Activated CD8-positive, alpha-beta T cell treated with anti-CD3 and anti-CD28 coated beads, Interleukin-2, amount 10 ng/mL, durations not matched to agents 7 days and 5 days (primary cell): ENCODE results near the gene STXBP3. TPM values are rescaled to one million over a fixed set of nuclear protein-coding genes. Genes with fewer than 3 reads are reported as not detected.

ENCODE experiments used
- ATAC-seq: fragments of 150-1000 bp; cut with Tn5 transposase; one replicate; pipeline ENCODE4 v1.10.0; 2021; ENCODE audit warnings: moderate library complexity
- CTCF ChIA-PET: fragments of 350-600 bp; sonication (Branson Sonifier 250); formaldehyde crosslinking; loops from one replicate; lab custom pipeline; 2021; ENCODE audit warnings: antibody characterized with exemption; lab: Charles Lee
- POLR2A ChIA-PET: fragments of 350-600 bp; sonication (Branson Sonifier 250); formaldehyde crosslinking; loops from one replicate; lab custom pipeline; 2021; ENCODE audit warnings: antibody characterized with exemption; lab: Charles Lee
- DNase-seq: peaks from one replicate; pipeline ENCODE4 v3.0.0-alpha.2; 2020
- H3K27ac Mint-ChIP-seq: one replicate; pipeline ENCODE4 v1.8.0; 2021; ENCODE audit warnings: mild to moderate bottlenecking, mixed read lengths
- H3K27me3 Mint-ChIP-seq: one replicate; pipeline ENCODE4 v1.8.0; 2021; ENCODE audit warnings: low read depth, mixed read lengths
- H3K36me3 Mint-ChIP-seq: one replicate; pipeline ENCODE4 v1.8.0; 2021; ENCODE audit warnings: low read depth, mixed read lengths
- H3K4me1 Mint-ChIP-seq: one replicate; pipeline ENCODE4 v1.8.0; 2021; ENCODE audit warnings: low read depth, mixed read lengths
- H3K4me3 Mint-ChIP-seq: one replicate; pipeline ENCODE4 v1.8.0; 2021; ENCODE audit warnings: mild to moderate bottlenecking, mixed read lengths
- H3K9me3 Mint-ChIP-seq: one replicate; pipeline ENCODE4 v1.8.0; 2022; ENCODE audit warnings: mixed read lengths; ENCODE audit not compliant: insufficient read depth
- total RNA-seq, 2 experiments: library from RNA; stranded (reverse); gene quantifications; one replicate each; pipeline ENCODE4 v1.2.3, GENCODE V29; 2021

The STXBP3 gene
- total RNA-seq, 2 experiments from 2014 or later: 41.8 to 44.3 TPM

- Mint-ChIP-seq H3K4me1 (no peaks in the 10 kb centered on the region), H3K9me3 (no peaks in the 10 kb centered on the region), H3K4me3 (no peak overlapping the region), H3K36me3 (no peaks in the 10 kb centered on the region), H3K27me3 (peaks cover 25% of the 10 kb centered on the region), H3K27ac (no peak overlapping the region)
- ATAC-seq (no peak), DNase-seq (no peak)
- CTCF ChIA-PET: interaction anchor here (1.0 kb wide), 1 partner anchor 24 kb away, joined by 3 read pairs; the partner anchor contains the start of gene PRPF38B
- POLR2A ChIA-PET: interaction anchor here (1.4 kb wide), 1 partner anchor 24 kb away, joined by 5 read pairs; the partner anchor contains the start of gene PRPF38B
Measured at GRCh38 chr1:108715932-108716331, 30.5 kb upstream of the STXBP3 start.

DNA sequence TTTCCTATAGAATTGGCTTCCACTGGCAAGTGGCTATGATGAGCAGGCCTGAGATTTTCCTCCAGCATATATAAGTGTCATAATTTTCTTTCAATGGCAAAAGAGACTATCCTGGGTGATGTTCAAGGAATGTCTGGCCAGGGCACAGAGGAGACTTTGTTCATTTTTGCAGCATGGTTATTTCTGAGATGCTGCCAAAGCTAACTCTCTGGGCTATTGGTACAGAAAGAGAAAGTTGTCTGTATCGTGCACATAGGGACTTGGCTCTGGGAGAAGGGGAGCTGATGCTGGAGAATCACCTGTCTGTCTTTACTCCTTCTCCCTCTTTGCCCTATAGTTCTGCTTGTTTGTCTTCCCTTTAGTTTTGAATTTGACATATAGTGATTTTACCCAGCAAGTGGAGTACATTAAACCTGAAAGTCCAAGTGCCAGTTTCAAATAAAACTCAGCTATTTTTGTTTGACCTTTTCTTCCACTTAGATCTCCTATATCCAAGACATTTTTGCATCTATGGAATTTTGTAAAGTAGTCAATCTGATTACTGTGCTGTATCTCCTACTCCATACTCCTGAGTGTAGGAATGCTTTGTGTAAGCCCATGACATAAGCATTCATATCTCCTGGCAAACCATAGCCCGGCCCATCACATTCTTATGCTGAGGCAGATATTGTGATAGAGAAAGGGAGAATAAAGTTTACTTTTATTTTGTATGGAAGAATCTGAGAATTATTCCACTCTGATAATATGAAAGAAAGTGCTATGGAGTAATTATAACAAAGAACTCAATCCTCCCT is 29.8 kb upstream of the STXBP3 start:
- Mint-ChIP-seq H3K9me3 (no peaks in the 10 kb centered on the region), H3K4me3 (no peak overlapping the region), H3K36me3 (no peaks in the 10 kb centered on the region), H3K27ac (no peak overlapping the region), H3K27me3 (peaks cover 25% of the 10 kb centered on the region), H3K4me1 (no peaks in the 10 kb centered on the region)
- no peak for ATAC-seq
- no peak for DNase-seq
- ChIA-PET POLR2A (interaction anchor here (1.4 kb wide), 1 partner anchor 24 kb away, joined by 5 read pairs; the partner anchor contains the start of gene PRPF38B), CTCF (interaction anchor here (0.8 to 1.7 kb wide), 4 partner anchors 7 to 206 kb away, joined by 3 to 9 read pairs (median 4); no protein-coding TSS in a partner anchor)

GRCh38 chr1:108717774-108718316 is 28.6 kb upstream of the STXBP3 start:
- no peaks in the 10 kb centered on the region for H3K4me1 Mint-ChIP-seq
- ChIA-PET POLR2A (no interaction called here), CTCF (interaction anchor here (0.9 to 1.7 kb wide), 2 partner anchors 9 to 13 kb away, joined by 3 to 9 read pairs; no protein-coding TSS in a partner anchor)
- H3K36me3 Mint-ChIP-seq: no peaks in the 10 kb centered on the region
- ATAC-seq (no peak), DNase-seq (no peak)
- H3K27me3 Mint-ChIP-seq: peaks cover 20% of the 10 kb centered on the region
- no peak overlapping the region for H3K4me3 Mint-ChIP-seq
- H3K27ac Mint-ChIP-seq: no peak overlapping the region
- H3K9me3 Mint-ChIP-seq: no peaks in the 10 kb centered on the region

DNA sequence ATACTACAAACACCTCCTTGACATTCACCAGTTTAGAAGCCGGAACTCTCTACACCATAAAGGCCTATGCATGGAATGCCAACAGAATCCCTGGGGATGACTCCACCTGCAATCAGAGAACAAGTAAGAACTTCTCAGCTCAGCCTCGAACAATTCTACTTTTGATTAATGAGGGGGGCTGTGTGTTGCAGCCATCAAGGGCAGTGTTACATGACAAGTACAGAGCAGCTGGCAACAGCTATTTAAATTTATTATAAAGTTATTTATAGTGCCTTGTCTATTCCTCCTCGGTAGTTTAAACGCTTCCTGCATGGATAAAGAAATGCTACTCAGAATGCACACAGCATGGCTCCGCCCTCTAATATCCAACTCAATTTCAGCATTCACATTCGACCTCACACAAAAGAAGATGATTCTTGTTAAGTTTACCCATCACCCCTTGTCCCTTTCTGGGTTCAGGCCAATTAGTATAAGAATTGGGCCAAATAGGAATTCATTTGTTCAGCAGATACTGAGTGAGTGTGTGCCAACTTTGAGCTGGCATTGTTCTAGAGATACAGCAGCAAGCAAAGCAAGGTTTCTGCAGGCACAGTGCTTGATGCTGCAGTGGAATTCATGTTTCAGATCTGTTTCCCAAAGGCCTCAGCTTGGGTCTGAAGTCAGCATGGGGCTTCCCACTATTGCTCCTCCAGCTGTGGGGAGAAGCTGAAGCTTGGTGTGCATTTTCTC is 27.4 kb upstream of the STXBP3 start:
- no peaks in the 10 kb centered on the region for H3K4me1 Mint-ChIP-seq
- H3K36me3 Mint-ChIP-seq: no peaks in the 10 kb centered on the region
- ChIA-PET POLR2A (no interaction called here), CTCF (no interaction called here)
- peaks cover 14% of the 10 kb centered on the region for H3K27me3 Mint-ChIP-seq
- ATAC-seq: no peak
- no peaks in the 10 kb centered on the region for H3K9me3 Mint-ChIP-seq
- no peak overlapping the region for H3K27ac Mint-ChIP-seq
- H3K4me3 Mint-ChIP-seq: no peak overlapping the region
- no peak for DNase-seq

GRCh38 chr1:108719656-108720435 is 26.6 kb upstream of the STXBP3 start:
- no peak for DNase-seq
- Mint-ChIP-seq H3K4me1 (no peaks in the 10 kb centered on the region), H3K27ac (no peak overlapping the region), H3K36me3 (no peaks in the 10 kb centered on the region), H3K27me3 (peaks cover 14% of the 10 kb centered on the region), H3K9me3 (no peaks in the 10 kb centered on the region), H3K4me3 (no peak overlapping the region)
- CTCF ChIA-PET: no interaction called here
- POLR2A ChIA-PET: no interaction called here
- no peak for ATAC-seq

DNA sequence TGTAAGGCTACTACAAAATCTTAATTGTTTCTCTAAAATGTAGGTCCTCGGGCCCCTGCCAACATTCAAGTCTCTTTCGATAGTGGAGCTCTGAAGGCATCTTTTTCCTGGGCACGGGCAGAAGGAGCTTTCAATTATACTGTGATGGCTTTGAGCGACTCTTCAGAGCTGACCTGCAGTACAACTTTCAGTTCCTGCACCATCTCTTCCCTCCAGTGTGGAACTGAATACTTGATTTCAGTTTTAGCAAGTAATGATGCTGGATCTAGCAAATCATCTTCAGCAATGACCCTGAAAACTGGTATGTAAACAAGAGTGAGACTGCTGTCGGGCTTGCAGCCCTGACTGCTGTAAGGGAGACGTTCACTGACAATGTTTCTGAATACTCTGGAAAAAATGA is 24.2 kb upstream of the STXBP3 start:
- Mint-ChIP-seq H3K4me1 (no peaks in the 10 kb centered on the region), H3K9me3 (no peaks in the 10 kb centered on the region), H3K4me3 (no peak overlapping the region), H3K27ac (no peak overlapping the region), H3K27me3 (peaks cover 11% of the 10 kb centered on the region), H3K36me3 (no peaks in the 10 kb centered on the region)
- ChIA-PET POLR2A (no interaction called here), CTCF (no interaction called here)
- no peak for ATAC-seq
- no peak for DNase-seq

DNA sequence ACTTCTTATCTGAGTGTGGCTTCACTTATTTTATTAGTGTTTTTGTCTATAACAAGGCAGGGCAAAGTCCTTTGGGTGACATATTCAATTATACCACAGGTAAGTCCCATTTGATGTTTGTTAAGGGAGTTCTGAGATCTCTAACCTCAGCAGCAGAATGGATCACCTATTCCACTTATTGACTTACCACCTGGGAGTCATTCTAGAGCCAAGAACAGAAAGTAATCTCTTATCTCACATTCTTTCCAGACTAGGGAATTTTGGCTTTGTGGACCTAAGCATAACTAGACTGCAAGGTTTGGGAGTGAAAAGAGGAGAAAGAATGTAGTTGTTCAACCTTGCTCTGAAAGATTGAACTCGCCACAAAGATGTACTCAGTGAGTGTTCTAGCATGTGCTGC is 20.6 kb upstream of the STXBP3 start:
- DNase-seq (no peak), ATAC-seq (no peak)
- Mint-ChIP-seq H3K27me3 (peaks cover 24% of the 10 kb centered on the region), H3K4me1 (no peaks in the 10 kb centered on the region), H3K4me3 (no peak overlapping the region), H3K27ac (no peak overlapping the region), H3K9me3 (no peaks in the 10 kb centered on the region), H3K36me3 (no peaks in the 10 kb centered on the region)
- CTCF ChIA-PET: interaction anchor here (0.8 kb wide), 1 partner anchor 42 kb away, joined by 3 read pairs; no protein-coding TSS in a partner anchor
- POLR2A ChIA-PET: no interaction called here

- ATAC-seq: no peak
- Mint-ChIP-seq H3K27ac (no peak overlapping the region), H3K27me3 (peaks cover 29% of the 10 kb centered on the region), H3K4me3 (no peak overlapping the region), H3K4me1 (no peaks in the 10 kb centered on the region), H3K9me3 (no peaks in the 10 kb centered on the region), H3K36me3 (no peaks in the 10 kb centered on the region)
- CTCF ChIA-PET: no interaction called here
- POLR2A ChIA-PET: interaction anchor here (1.0 kb wide), 1 partner anchor 34 kb away, joined by 3 read pairs; no protein-coding TSS in a partner anchor
- no peak for DNase-seq
Measured at GRCh38 chr1:108728327-108728923, 18.0 kb upstream of the STXBP3 start.

- no peak for DNase-seq
- ATAC-seq: no peak
- H3K9me3 Mint-ChIP-seq: no peaks in the 10 kb centered on the region
- no peak overlapping the region for H3K27ac Mint-ChIP-seq
- no peaks in the 10 kb centered on the region for H3K36me3 Mint-ChIP-seq
- no peak overlapping the region for H3K4me3 Mint-ChIP-seq
- POLR2A ChIA-PET: interaction anchor here (0.6 kb wide), 1 partner anchor 91 kb away, joined by 4 read pairs; no protein-coding TSS in a partner anchor
- peaks cover 29% of the 10 kb centered on the region for H3K27me3 Mint-ChIP-seq
- CTCF ChIA-PET: no interaction called here
- H3K4me1 Mint-ChIP-seq: no peaks in the 10 kb centered on the region
Measured at GRCh38 chr1:108729481-108729880, 17.0 kb upstream of the STXBP3 start.

GRCh38 chr1:108732398-108732797 is 14.1 kb upstream of the STXBP3 start:
- H3K9me3 Mint-ChIP-seq: no peaks in the 10 kb centered on the region
- ATAC-seq: no peak
- H3K27ac Mint-ChIP-seq: no peak overlapping the region
- no peaks in the 10 kb centered on the region for H3K36me3 Mint-ChIP-seq
- DNase-seq: no peak
- ChIA-PET POLR2A (no interaction called here), CTCF (no interaction called here)
- H3K4me1 Mint-ChIP-seq: no peaks in the 10 kb centered on the region
- H3K4me3 Mint-ChIP-seq: no peak overlapping the region
- H3K27me3 Mint-ChIP-seq: peaks cover 33% of the 10 kb centered on the region
